NOMO-1 treated with DMSO at 0.1 percent for 48 hours (cell line): ENCODE measurements around the gene VCP.

Experiments used
- DNase-seq: peaks from one replicate; lab custom pipeline; 2025; ENCODE audit not compliant: unreplicated experiment; lab: John Stamatoyannopoulos, UW

The VCP gene

GRCh38 chr9:35103660-35104191, 31.3 kb upstream of the VCP start:
- DNase-seq, result no peak

- DNase-seq, result peak; percentile 99
Observed at GRCh38 chr9:35102769-35103659, 30.6 kb upstream of the VCP start, which contains the start of gene STOML2. Gene STOML2 (minus strand): TSS chr9:35103131. CDS start chr9:35103094, 37 bp downstream.

GRCh38 chr9:35102465-35102768, 30.0 kb upstream of the VCP start:
- no peak for DNase-seq

- DNase-seq, result no peak
Observed at GRCh38 chr9:35097573-35097972, 25.1 kb upstream of the VCP start.

- DNase-seq, result peak; percentile 93
Observed at GRCh38 chr9:35096035-35096849, 23.8 kb upstream of the VCP start, which contains the start of gene PIGO. Gene PIGO (minus strand): TSS chr9:35096591. CDS start chr9:35095565, 1,026 bp downstream.

- DNase-seq, result no peak
Observed at GRCh38 chr9:35091536-35091935, 19.1 kb upstream of the VCP start.

GRCh38 chr9:35089434-35089833, 17.0 kb upstream of the VCP start:
- DNase-seq, result no peak

- no peak for DNase-seq
Observed at GRCh38 chr9:35085078-35085477, 12.7 kb upstream of the VCP start.

GRCh38 chr9:35079426-35080341, 7.3 kb upstream of the VCP start, which contains the start of gene FANCG:
Gene FANCG (minus strand): TSS chr9:35079942. CDS start chr9:35079524, 418 bp downstream.
- DNase-seq, result peak; percentile 97

- no peak for DNase-seq
Observed at GRCh38 chr9:35079041-35079425, 6.6 kb upstream of the VCP start.

- DNase-seq, result no peak
Observed at GRCh38 chr9:35078066-35078465, 5.6 kb upstream of the VCP start.

- no peak for DNase-seq
Observed at GRCh38 chr9:35076848-35077247, 4.4 kb upstream of the VCP start.

- DNase-seq, result no peak
Observed at GRCh38 chr9:35075358-35075757, 2.9 kb upstream of the VCP start.

GRCh38 chr9:35074791-35075190, 2.4 kb upstream of the VCP start:
- DNase-seq, result no peak

GRCh38 chr9:35074141-35074540, 1.7 kb upstream of the VCP start:
- no peak for DNase-seq

- DNase-seq, result no peak
Observed at GRCh38 chr9:35073279-35073612, 821 bp upstream of the VCP start.

- DNase-seq, result peak; percentile 83
Observed at GRCh38 chr9:35071814-35072460, 488 bp downstream of the VCP start.

- peak; percentile 11 for DNase-seq
Observed at GRCh38 chr9:35070823-35071813, 1.3 kb downstream of the VCP start.

GRCh38 chr9:35069020-35069419, 3.4 kb downstream of the VCP start:
- DNase-seq, result no peak
